NB4 (cell line): ENCODE data around the gene GJD2.

ENCODE experiments used
- CTCF ChIP-seq: IDR thresholded peaks from one replicate; pipeline ENCODE4 v1.5.1; 2012; ENCODE audit warnings: low read depth, low read length
- MAX ChIP-seq: IDR thresholded peaks from 2 replicates; pipeline ENCODE4 v1.6.1; 2011; ENCODE audit warnings: low read depth, low read length
- MYC ChIP-seq: IDR thresholded peaks from 2 replicates; pipeline ENCODE4 v1.6.1; 2011; ENCODE audit warnings: low read depth, low read length
- POLR2A ChIP-seq: IDR thresholded peaks from 2 replicates; pipeline ENCODE4 v1.6.1; 2011; ENCODE audit warnings: mild to moderate bottlenecking; ENCODE audit not compliant: insufficient read length; ENCODE audit errors: extremely low read depth

DNA sequence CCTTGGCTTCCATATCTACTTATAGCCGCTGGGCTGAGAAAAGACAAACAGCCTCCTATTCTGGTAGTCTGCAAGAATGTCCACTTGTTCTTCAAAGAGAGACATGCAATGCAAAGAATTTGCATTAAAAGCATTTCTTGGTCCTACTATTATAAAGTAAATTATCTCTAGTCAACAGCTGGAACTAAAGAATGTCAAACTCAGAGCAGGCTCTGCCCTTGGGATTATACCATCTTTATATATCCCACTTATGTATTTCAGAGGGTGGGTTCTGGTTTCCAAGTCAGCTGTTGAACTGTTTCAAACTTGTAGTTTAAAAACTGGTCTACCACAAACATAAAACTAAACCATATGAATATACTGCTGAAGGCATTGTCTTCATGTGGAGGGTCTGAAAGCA lies 47.6 kb upstream of the GJD2 start:
- TF ChIP-seq CTCF (no peak), MYC (no peak), MAX (no peak), POLR2A (no peak)
